Astrocyte (in vitro differentiated cells and primary cell): Measurements from ENCODE around the gene TRIM44. TPM values are rescaled to one million over a fixed set of nuclear protein-coding genes. Genes with fewer than 3 reads are reported as not detected.

Experiments used
- DNase-seq: peaks from one replicate; pipeline ENCODE4 v3.0.0-alpha.2; 2010; ENCODE audit warnings: low read depth
- FAIRE-seq: peaks from 2 replicates; lab custom pipeline; 2011; peaks lifted over from hg19 to GRCh38; lab: Jason Lieb, UNC
- H2AFZ ChIP-seq: 2 replicates; pipeline ENCODE4 v1.6.0; 2012; ENCODE audit warnings: low read depth, low read length, inconsistent platforms
- H3K27ac ChIP-seq: 2 replicates; pipeline ENCODE4 v1.5.1; 2011; ENCODE audit warnings: low read depth, low read length, inconsistent platforms
- H3K27me3 ChIP-seq: 2 replicates; pipeline ENCODE4 v1.6.0; 2011; ENCODE audit warnings: low read length, inconsistent platforms; ENCODE audit not compliant: insufficient read depth
- H3K36me3 ChIP-seq: 2 replicates; pipeline ENCODE4 v1.5.1; 2011; ENCODE audit warnings: low read length, inconsistent platforms; ENCODE audit not compliant: insufficient read depth
- H3K4me1 ChIP-seq: 2 replicates; pipeline ENCODE4 v1.5.1; 2011; ENCODE audit warnings: low read length, inconsistent platforms; ENCODE audit not compliant: insufficient read depth
- H3K4me2 ChIP-seq: 2 replicates; pipeline ENCODE4 v1.6.0; 2012; ENCODE audit warnings: low read length, inconsistent platforms
- H3K4me3 ChIP-seq: 2 replicates; pipeline ENCODE4 v1.5.1; 2011; ENCODE audit warnings: low read depth, mild to moderate bottlenecking, low read length, inconsistent platforms; ENCODE audit not compliant: insufficient read depth
- H3K79me2 ChIP-seq: 2 replicates; pipeline ENCODE4 v1.6.0; 2012; ENCODE audit warnings: mild to moderate bottlenecking, low read length, inconsistent platforms; ENCODE audit not compliant: insufficient read depth
- H3K9ac ChIP-seq: 2 replicates; pipeline ENCODE4 v1.6.0; 2012; ENCODE audit warnings: mild to moderate bottlenecking, low read length, inconsistent platforms
- H3K9me3 ChIP-seq: 2 replicates; pipeline ENCODE4 v1.5.1; 2012; ENCODE audit warnings: low read depth, mild to moderate bottlenecking, low read length, inconsistent platforms; ENCODE audit not compliant: insufficient read depth
- H4K20me1 ChIP-seq: 2 replicates; pipeline ENCODE4 v1.6.0; 2012; ENCODE audit warnings: low read length, inconsistent platforms; ENCODE audit not compliant: insufficient read depth
- H3K27ac Mint-ChIP-seq: one replicate; pipeline ENCODE4 v1.8.0; 2021; ENCODE audit warnings: mild to moderate bottlenecking, mixed read lengths; ENCODE audit not compliant: unreplicated experiment
- H3K27me3 Mint-ChIP-seq: one replicate; pipeline ENCODE4 v1.8.0; 2021; ENCODE audit warnings: low read depth, mixed read lengths; ENCODE audit not compliant: unreplicated experiment
- H3K36me3 Mint-ChIP-seq: one replicate; pipeline ENCODE4 v1.8.0; 2021; ENCODE audit warnings: low read depth, mixed read lengths; ENCODE audit not compliant: unreplicated experiment
- H3K4me1 Mint-ChIP-seq: one replicate; pipeline ENCODE4 v1.8.0; 2021; ENCODE audit warnings: low read depth, mixed read lengths; ENCODE audit not compliant: unreplicated experiment
- H3K4me3 Mint-ChIP-seq: one replicate; pipeline ENCODE4 v1.8.0; 2021; ENCODE audit warnings: mild to moderate bottlenecking, moderate library complexity, mixed read lengths; ENCODE audit not compliant: unreplicated experiment
- H3K9me3 Mint-ChIP-seq: one replicate; pipeline ENCODE4 v1.8.0; 2021; ENCODE audit warnings: mild to moderate bottlenecking, mixed read lengths; ENCODE audit not compliant: unreplicated experiment
- EZH2 ChIP-seq: IDR thresholded peaks from 2 replicates; pipeline ENCODE4 v1.6.1; 2012; ENCODE audit warnings: mild to moderate bottlenecking, low read length, inconsistent platforms; ENCODE audit not compliant: insufficient read depth
- total RNA-seq: library from RNA; stranded (reverse); gene quantifications from 2 replicates; pipeline ENCODE4 v1.2.1, GENCODE V29; 2021
- TF ChIP-seq, protein P1 (sequence below): IDR thresholded peaks from 2 replicates; pipeline ENCODE4 v1.5.1; 2011; ENCODE audit warnings: low read depth, mild to moderate bottlenecking, inconsistent platforms, low read length, moderate library complexity; ENCODE audit not compliant: insufficient read depth

TRIM44 gene
- total RNA-seq, 1 donor from 2014 or later: 61.0 TPM

GRCh38 chr11:35717520-35717919, 54.9 kb downstream of the TRIM44 start:
- no peak overlapping the region for H2AFZ ChIP-seq
- Mint-ChIP-seq H3K9me3 (no peaks in the 10 kb centered on the region), H3K36me3 (no peaks in the 10 kb centered on the region), H3K4me3 (no peak overlapping the region), H3K27ac (no peak overlapping the region), H3K4me1 (peaks cover 12% of the 10 kb centered on the region), H3K27me3 (no peaks in the 10 kb centered on the region)
- H3K4me3 ChIP-seq: no peak overlapping the region
- peaks cover 76% of the 10 kb centered on the region for H3K79me2 ChIP-seq
- TF ChIP-seq, protein P1, sequence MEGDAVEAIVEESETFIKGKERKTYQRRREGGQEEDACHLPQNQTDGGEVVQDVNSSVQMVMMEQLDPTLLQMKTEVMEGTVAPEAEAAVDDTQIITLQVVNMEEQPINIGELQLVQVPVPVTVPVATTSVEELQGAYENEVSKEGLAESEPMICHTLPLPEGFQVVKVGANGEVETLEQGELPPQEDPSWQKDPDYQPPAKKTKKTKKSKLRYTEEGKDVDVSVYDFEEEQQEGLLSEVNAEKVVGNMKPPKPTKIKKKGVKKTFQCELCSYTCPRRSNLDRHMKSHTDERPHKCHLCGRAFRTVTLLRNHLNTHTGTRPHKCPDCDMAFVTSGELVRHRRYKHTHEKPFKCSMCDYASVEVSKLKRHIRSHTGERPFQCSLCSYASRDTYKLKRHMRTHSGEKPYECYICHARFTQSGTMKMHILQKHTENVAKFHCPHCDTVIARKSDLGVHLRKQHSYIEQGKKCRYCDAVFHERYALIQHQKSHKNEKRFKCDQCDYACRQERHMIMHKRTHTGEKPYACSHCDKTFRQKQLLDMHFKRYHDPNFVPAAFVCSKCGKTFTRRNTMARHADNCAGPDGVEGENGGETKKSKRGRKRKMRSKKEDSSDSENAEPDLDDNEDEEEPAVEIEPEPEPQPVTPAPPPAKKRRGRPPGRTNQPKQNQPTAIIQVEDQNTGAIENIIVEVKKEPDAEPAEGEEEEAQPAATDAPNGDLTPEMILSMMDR: no peak
- TF ChIP-seq EZH2: no peak
- H3K36me3 ChIP-seq: no peaks in the 10 kb centered on the region
- no peak overlapping the region for H3K9ac ChIP-seq
- peaks cover 93% of the 10 kb centered on the region for H4K20me1 ChIP-seq
- no peak overlapping the region for H3K4me2 ChIP-seq
- no peaks in the 10 kb centered on the region for H3K27me3 ChIP-seq
- H3K27ac ChIP-seq: no peak overlapping the region
- no peak for FAIRE-seq
- no peak for DNase-seq
- H3K4me1 ChIP-seq: peaks cover 4% of the 10 kb centered on the region
- H3K9me3 ChIP-seq: no peaks in the 10 kb centered on the region

- H2AFZ ChIP-seq: no peak overlapping the region
- H3K27ac Mint-ChIP-seq: peak overlapping the region; percentile 48
- no peaks in the 10 kb centered on the region for H3K27me3 ChIP-seq
- no peak overlapping the region for H3K4me3 Mint-ChIP-seq
- no peak overlapping the region for H3K4me3 ChIP-seq
- peaks cover 9% of the 10 kb centered on the region for H3K36me3 Mint-ChIP-seq
- H3K9me3 ChIP-seq: no peaks in the 10 kb centered on the region
- DNase-seq (no peak), FAIRE-seq (no peak)
- peaks cover 4% of the 10 kb centered on the region for H3K4me1 ChIP-seq
- TF ChIP-seq, protein P1: no peak
- TF ChIP-seq EZH2: no peak
- peaks cover 88% of the 10 kb centered on the region for H4K20me1 ChIP-seq
- H3K9ac ChIP-seq: no peak overlapping the region
- H3K27ac ChIP-seq: no peak overlapping the region
- no peaks in the 10 kb centered on the region for H3K36me3 ChIP-seq
- no peaks in the 10 kb centered on the region for H3K9me3 Mint-ChIP-seq
- no peak overlapping the region for H3K4me2 ChIP-seq
- H3K79me2 ChIP-seq: peaks cover 53% of the 10 kb centered on the region
- peaks cover 15% of the 10 kb centered on the region for H3K4me1 Mint-ChIP-seq
- no peaks in the 10 kb centered on the region for H3K27me3 Mint-ChIP-seq
Observed at GRCh38 chr11:35721651-35722282, 59.2 kb downstream of the TRIM44 start.

DNA sequence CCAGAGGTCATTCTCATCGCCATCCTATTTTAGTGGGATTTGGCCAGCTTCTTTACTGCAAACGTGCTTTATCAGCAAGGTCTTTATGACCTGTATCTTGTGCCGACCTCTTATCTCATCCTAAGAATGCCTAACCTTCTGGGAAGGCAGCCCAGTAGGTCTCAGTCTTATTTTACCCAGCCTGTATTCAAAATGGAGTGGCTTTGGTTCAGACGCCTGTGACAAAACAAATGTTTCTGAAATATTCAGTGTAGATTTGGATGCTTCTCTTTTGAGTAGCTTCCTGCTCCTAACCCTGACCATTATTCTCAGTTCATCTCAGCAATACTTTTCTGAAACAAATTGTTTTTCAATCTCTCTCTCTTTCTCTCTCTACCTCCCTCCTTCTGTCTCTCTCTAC, 60.1 kb downstream of the TRIM44 start:
- FAIRE-seq (no peak), DNase-seq (no peak)
- Histone ChIP-seq H3K4me2 (no peak overlapping the region), H3K4me1 (peaks cover 4% of the 10 kb centered on the region), H3K27ac (no peak overlapping the region), H3K9ac (no peak overlapping the region), H2AFZ (no peak overlapping the region), H3K79me2 (peaks cover 46% of the 10 kb centered on the region), H3K36me3 (no peaks in the 10 kb centered on the region), H3K27me3 (no peaks in the 10 kb centered on the region), H3K4me3 (no peak overlapping the region), H3K9me3 (no peaks in the 10 kb centered on the region), H4K20me1 (peaks cover 88% of the 10 kb centered on the region)
- Mint-ChIP-seq H3K4me1 (peaks cover 15% of the 10 kb centered on the region), H3K36me3 (peaks cover 10% of the 10 kb centered on the region), H3K9me3 (no peaks in the 10 kb centered on the region), H3K27me3 (no peaks in the 10 kb centered on the region), H3K4me3 (no peak overlapping the region), H3K27ac (no peak overlapping the region)
- TF ChIP-seq EZH2: no peak
- TF ChIP-seq, protein P1: no peak
